ENCODE measurements around the gene PIWIL4. TPM values are rescaled to one million over a fixed set of nuclear protein-coding genes. Genes with fewer than 3 reads are reported as not detected.

Gene PIWIL4
- total RNA-seq, 1 experiment from 2014 or later: not detected

GRCh38 chr11:94544646-94545263 lies 22.4 kb upstream of the PIWIL4 start:
- no peak overlapping the region for H2BK120ac ChIP-seq (ENCODE audit: low read depth, low read length, poor library complexity, severe bottlenecking)
- H2BK20ac ChIP-seq (ENCODE audit: low read depth, low read length, poor library complexity, severe bottlenecking): no peak overlapping the region
- no peak overlapping the region for H3K27ac ChIP-seq (ENCODE audit: insufficient read length, low read depth, low read length)
- Mint-ChIP-seq H3K4me1 (peaks cover 21 to 31% of the 10 kb centered on the region in 2 experiments), H3K27me3 (ENCODE audit: low read depth) (peaks cover 28% of the 10 kb centered on the region), H3K27ac (no peak overlapping the region), H3K9me3 (no peaks in the 10 kb centered on the region), H3K4me3 (peak overlapping the region; percentile 65 to 80), H3K36me3 (ENCODE audit: insufficient read depth in 1 of 3, low read depth in 3 of 3) (peaks cover 0 to 5% (median 0%) of the 10 kb centered on the region in 3 experiments; a peak in 1 of 7 replicates)
- TF ChIP-seq CTCF (conservative IDR thresholded peaks at IDR 0.05): no peak
- H3K4me2 ChIP-seq (ENCODE audit: insufficient read depth, insufficient read length, low read length): peak overlapping the region; percentile 47
- H2BK5ac ChIP-seq (ENCODE audit: insufficient read length, low read length): no peak overlapping the region
- no peak overlapping the region for H2AK5ac ChIP-seq (ENCODE audit: insufficient read length, low read length)
- H3K4ac ChIP-seq (ENCODE audit: low read depth, low read length): no peak overlapping the region
- H4K20me1 ChIP-seq (ENCODE audit: control insufficient read depth, insufficient read depth, insufficient read length): no peaks in the 10 kb centered on the region
- whole genome bisulfite sequencing (ENCODE audit: extremely low coverage, insufficient read length, low lambda C conversion rate): no CpG with 5 or more reads among the region's 59 CpGs
- H2BK15ac ChIP-seq (ENCODE audit: low read depth, low read length): no peak overlapping the region
- peak overlapping the region; percentile 62; the same call in 1 of the 2 replicates for H3K14ac ChIP-seq (ENCODE audit: insufficient read depth, low read length)
- no peak overlapping the region for H4K8ac ChIP-seq (replicated peaks; ENCODE audit: insufficient read length, low read depth, low read length)
- H3K23ac ChIP-seq (ENCODE audit: insufficient read length, low read depth, low read length): no peak overlapping the region
- no peaks in the 10 kb centered on the region; the same call in none of the 2 replicates for H3K4me1 ChIP-seq (ENCODE audit: insufficient read depth, low read length)
- no peak overlapping the region for H4K5ac ChIP-seq (ENCODE audit: insufficient read length, low read depth, low read length)
- H2BK12ac ChIP-seq (ENCODE audit: insufficient read length, low read depth, low read length): no peak overlapping the region
- H3K56ac ChIP-seq (ENCODE audit: insufficient read length, low read depth, low read length): no peak overlapping the region
- H3T11ph ChIP-seq (ENCODE audit: low read length): no peak overlapping the region
- no peak overlapping the region for H2AFZ ChIP-seq (ENCODE audit: low read length)
- H3K79me2 ChIP-seq (ENCODE audit: insufficient read depth, low read length): peaks cover 2% of the 10 kb centered on the region; the same call in 1 of the 2 replicates
- peak; percentile 46 for DNase-seq
- no peaks in the 10 kb centered on the region for H3K79me1 ChIP-seq (ENCODE audit: insufficient read depth, low read depth, low read length, poor library complexity, severe bottlenecking)
- no peaks in the 10 kb centered on the region for H3K9me3 ChIP-seq (ENCODE audit: control insufficient read depth, low read depth, low read length)
- H3K18ac ChIP-seq (ENCODE audit: insufficient read length, low read depth, low read length): no peak overlapping the region
- H4K91ac ChIP-seq (ENCODE audit: insufficient read length, low read depth, low read length): no peak overlapping the region
- no peak overlapping the region for H3K9ac ChIP-seq (ENCODE audit: extremely low read depth, insufficient read length, low read length)
- H3K23me2 ChIP-seq (ENCODE audit: insufficient read length, low read depth, low read length, poor library complexity, severe bottlenecking): peaks cover 15% of the 10 kb centered on the region
- H3K27me3 ChIP-seq (ENCODE audit: insufficient read depth, low read length): peaks cover 9% of the 10 kb centered on the region; the same call in 1 of the 2 replicates
